ENCODE results near the gene CSNK1G1. TPM values are rescaled to one million over a fixed set of nuclear protein-coding genes. Genes with fewer than 3 reads are reported as not detected.
A peak's percentile ranks its signal among the peaks of the same experiment; 100 is the strongest.

Gene CSNK1G1
- total RNA-seq, 1 donor from 2014 or later: 19.8 TPM

GRCh38 chr15:64162869-64163658, 192.9 kb downstream of the CSNK1G1 start, which contains the start of gene PPIB:
PPIB (minus strand) TSS chr15:64163022; CDS start chr15:64162986, 36 bp downstream.
- intact Hi-C loops (cut with DNase I): no loop called here
- ATAC-seq: peak; percentile 96 to 98
- Histone ChIP-seq H3K9me3 (no peaks in the 10 kb centered on the region), H3K36me3 (peaks cover 36% of the 10 kb centered on the region), H3K27me3 (ENCODE audit: low read depth) (no peaks in the 10 kb centered on the region), H3K27ac (peak within 1 kb of the TSS; percentile 88), H3K4me1 (peaks cover 51% of the 10 kb centered on the region), H3K4me3 (peak within 1 kb of the TSS; percentile 95)
- TF ChIP-seq CTCF (IDR thresholded peaks at IDR 0.05): peak; percentile 63
- peak; percentile 99 for DNase-seq

- Histone ChIP-seq H3K27me3 (ENCODE audit: low read depth) (no peaks in the 10 kb centered on the region), H3K36me3 (peaks cover 42% of the 10 kb centered on the region), H3K4me1 (peaks cover 51% of the 10 kb centered on the region), H3K4me3 (peak overlapping the region; percentile 95), H3K9me3 (no peaks in the 10 kb centered on the region), H3K27ac (peak overlapping the region; percentile 88)
- DNase-seq (no peak), ATAC-seq (peak; percentile 56 to 62)
- intact Hi-C loops (cut with DNase I): no loop called here
- TF ChIP-seq CTCF (IDR thresholded peaks at IDR 0.05): no peak
Observed at GRCh38 chr15:64162478-64162868, 193.5 kb downstream of the CSNK1G1 start.

- H3K36me3 ChIP-seq: peaks cover 48% of the 10 kb centered on the region
- TF ChIP-seq CTCF (IDR thresholded peaks at IDR 0.05): no peak
- no peak for DNase-seq
- H3K4me3 ChIP-seq: peak overlapping the region; percentile 95
- peaks cover 51% of the 10 kb centered on the region for H3K4me1 ChIP-seq
- H3K27me3 ChIP-seq (ENCODE audit: low read depth): no peaks in the 10 kb centered on the region
- intact Hi-C loops (cut with DNase I): no loop called here
- H3K9me3 ChIP-seq: no peaks in the 10 kb centered on the region
- no peak for ATAC-seq
- peak overlapping the region; percentile 88 for H3K27ac ChIP-seq
Observed at GRCh38 chr15:64161688-64162477, 194.1 kb downstream of the CSNK1G1 start.

- no peak overlapping the region for H3K27ac ChIP-seq
- peaks cover 47% of the 10 kb centered on the region for H3K4me1 ChIP-seq
- intact Hi-C loops (cut with DNase I): no loop called here
Observed at GRCh38 chr15:64158363-64159134, 197.4 kb downstream of the CSNK1G1 start.

More at GRCh38 chr15:64158363-64159134, 197.4 kb downstream of the CSNK1G1 start:
- Histone ChIP-seq H3K4me3 (no peak overlapping the region), H3K27me3 (ENCODE audit: low read depth) (no peaks in the 10 kb centered on the region), H3K9me3 (no peaks in the 10 kb centered on the region), H3K36me3 (peaks cover 77% of the 10 kb centered on the region)
- DNase-seq (no peak), ATAC-seq (no peak)
- no peak for TF ChIP-seq CTCF (IDR thresholded peaks at IDR 0.05)
